Esophagus muscularis mucosa (tissue), 4 donors: ENCODE results near the gene MTG1.

Experiments
- CTCF ChIP-seq, 3 experiments: fragments of 200-600 bp in 2 of 3; fragments of 450-650 bp in 1 of 3; sonication (generic) in 2 of 3; IDR thresholded peaks; one replicate each; pipeline ENCODE4 v1.5.1; 2017 to 2019; ENCODE audit warnings: antibody characterized with exemption in 3 of 3, mild to moderate bottlenecking in 2 of 3, moderate library complexity in 1 of 3
- EP300 ChIP-seq: sonication (generic); formaldehyde crosslinking; IDR thresholded peaks from one replicate; pipeline ENCODE4 v1.6.1; 2017; ENCODE audit warnings: antibody characterized with exemption
- POLR2A ChIP-seq: fragments of 450-650 bp; IDR thresholded peaks from one replicate; pipeline ENCODE4 v1.6.1; 2017; ENCODE audit warnings: antibody characterized with exemption, moderate library complexity, mild to moderate bottlenecking, low read depth
- POLR2AphosphoS5 ChIP-seq, 2 donors: sonication (generic); formaldehyde crosslinking; IDR thresholded peaks; one replicate each; pipeline ENCODE4 v1.6.1; 2017; ENCODE audit warnings: antibody characterized with exemption in 2 of 2

GRCh38 chr10:133452453-133452852, 58.5 kb downstream of the MTG1 start:
- TF ChIP-seq CTCF (IDR thresholded peaks at IDR 0.05): no peak
- no peak for TF ChIP-seq POLR2AphosphoS5 (IDR thresholded peaks at IDR 0.05)
- TF ChIP-seq POLR2A: no peak
- TF ChIP-seq EP300: no peak
